Endothelial cell of hepatic sinusoid (primary cell): ENCODE results near the gene GADD45A.
"Not testable (repeated sequence)": the region's sequence is repeated elsewhere in the genome, so short reads cannot be mapped to it uniquely, and the experiment has no call there.

Experiments
- in situ Hi-C: cut with HindIII; loops from 2 replicates; pipeline ENCODE4 v1.10.0; 2017; ENCODE audit warnings: low sequenced_read_pairs

The GADD45A gene

GRCh38 chr1:67715819-67716218, 30.8 kb downstream of the GADD45A start:
- in situ Hi-C loops: no loop called here

- in situ Hi-C loops: no loop called here
These were observed 31.8 kb downstream of the GADD45A start for GRCh38 chr1:67716800-67717199.

- in situ Hi-C loops: no loop called here
These were observed 32.9 kb downstream of the GADD45A start for GRCh38 chr1:67717876-67718275.

- in situ Hi-C loops: no loop called here
These were observed 34.6 kb downstream of the GADD45A start for GRCh38 chr1:67719329-67720196.

- in situ Hi-C loops: no loop called here
These were observed 36.1 kb downstream of the GADD45A start for GRCh38 chr1:67721112-67721511.

- in situ Hi-C loops: no loop called here
These were observed 36.8 kb downstream of the GADD45A start for GRCh38 chr1:67721650-67722291.

- in situ Hi-C loops: no loop called here
These were observed 37.4 kb downstream of the GADD45A start for GRCh38 chr1:67722292-67722944.

- in situ Hi-C loops: no loop called here
These were observed 38.1 kb downstream of the GADD45A start for GRCh38 chr1:67723126-67723525.

- in situ Hi-C loops: no loop called here
These were observed 38.6 kb downstream of the GADD45A start for GRCh38 chr1:67723620-67724019.

- in situ Hi-C loops: no loop called here
These were observed 40.0 kb downstream of the GADD45A start for GRCh38 chr1:67724928-67725560.

GRCh38 chr1:67726224-67726623, 41.2 kb downstream of the GADD45A start:
- in situ Hi-C loops: no loop called here

- in situ Hi-C loops: no loop called here
These were observed 44.9 kb downstream of the GADD45A start for GRCh38 chr1:67729872-67730271.

GRCh38 chr1:67730312-67730711, 45.3 kb downstream of the GADD45A start:
- in situ Hi-C loops: not testable (repeated sequence)

- in situ Hi-C loops: no loop called here
These were observed 46.3 kb downstream of the GADD45A start for GRCh38 chr1:67731322-67731721.

- in situ Hi-C loops: no loop called here
These were observed 47.8 kb downstream of the GADD45A start for GRCh38 chr1:67732750-67733151.

- in situ Hi-C loops: no loop called here
These were observed 48.8 kb downstream of the GADD45A start for GRCh38 chr1:67733681-67734322.

- in situ Hi-C loops: no loop called here
These were observed 49.3 kb downstream of the GADD45A start for GRCh38 chr1:67734323-67734690.

- in situ Hi-C loops: no loop called here
These were observed 50.2 kb downstream of the GADD45A start for GRCh38 chr1:67735206-67735605.

GRCh38 chr1:67735806-67736627, 51.0 kb downstream of the GADD45A start:
- in situ Hi-C loops: no loop called here

GRCh38 chr1:67736750-67737149, 51.7 kb downstream of the GADD45A start:
- in situ Hi-C loops: no loop called here
